Fibroblast of the aortic adventitia (primary cell): ENCODE results near the gene SLC23A3. TPM values are rescaled to one million over a fixed set of nuclear protein-coding genes. Genes with fewer than 3 reads are reported as not detected.

Source experiments
- DNase-seq: peaks from one replicate; pipeline ENCODE4 v3.0.0-alpha.2; 2010; ENCODE audit warnings: low read depth
- H3K4me3 ChIP-seq: 2 replicates; pipeline ENCODE4 v1.5.1; 2011; ENCODE audit warnings: low read depth, mild to moderate bottlenecking, control low read depth, low read length, moderate library complexity
- CTCF ChIP-seq: IDR thresholded peaks from 2 replicates; pipeline ENCODE4 v1.5.1; 2011; ENCODE audit warnings: mild to moderate bottlenecking, low read length, control low read depth, inconsistent platforms; ENCODE audit not compliant: insufficient read depth
- total RNA-seq: library from RNA; depleted of rRNA; stranded (reverse); fragments of >200 nt; gene quantifications from 2 replicates; pipeline ENCODE4 v1.2.3, GENCODE V29; 2012; ENCODE audit warnings: low replicate concordance

The SLC23A3 gene
- total RNA-seq, 1 donor: 1.6 TPM

- TF ChIP-seq CTCF: no peak
- H3K4me3 ChIP-seq: no peak overlapping the region
- DNase-seq: no peak
These were observed 3.3 kb upstream of the SLC23A3 start for GRCh38 chr2:219173176-219173575.

GRCh38 chr2:219172231-219173154 is 2.7 kb upstream of the SLC23A3 start:
- no peak overlapping the region for H3K4me3 ChIP-seq
- no peak for DNase-seq
- no peak for TF ChIP-seq CTCF

- TF ChIP-seq CTCF: peak; percentile 73
- peak; percentile 93 for DNase-seq
- no peak overlapping the region for H3K4me3 ChIP-seq
These were observed 1.4 kb upstream of the SLC23A3 start for GRCh38 chr2:219171231-219171651.

- TF ChIP-seq CTCF: no peak
- H3K4me3 ChIP-seq: no peak overlapping the region
- no peak for DNase-seq
These were observed 897 bp downstream of the SLC23A3 start for GRCh38 chr2:219168932-219169331.

GRCh38 chr2:219168526-219168925 is 1.3 kb downstream of the SLC23A3 start:
- no peak overlapping the region for H3K4me3 ChIP-seq
- peak; percentile 4 for DNase-seq
- TF ChIP-seq CTCF: no peak

- H3K4me3 ChIP-seq: no peak overlapping the region
- no peak for DNase-seq
- no peak for TF ChIP-seq CTCF
These were observed 1.8 kb downstream of the SLC23A3 start for GRCh38 chr2:219167997-219168396.
